HCT116 (cell line): ENCODE measurements around the gene MAP2K1. TPM values are rescaled to one million over a fixed set of nuclear protein-coding genes. Genes with fewer than 3 reads are reported as not detected.

Source experiments
- ATAC-seq: fragments of 200-7000 bp; cut with Tn5 transposase; 2 replicates; pipeline ENCODE4 v1.9.1; 2020; ENCODE audit warnings: mild to moderate bottlenecking, moderate library complexity
- BruUV-seq: library from RNA; stranded (reverse); fragments of 400-500 nt; replicated peaks from 2 replicates; lab custom pipeline; 2021; lab: Mats Ljungman, UMichigan
- CTCF ChIA-PET: fragments of 300-600 bp; sonication (Branson Sonifier 250); formaldehyde crosslinking; loops from one replicate; lab custom pipeline; 2021; ENCODE audit warnings: antibody characterized with exemption; lab: Charles Lee
- POLR2A ChIA-PET: fragments of 300-600, 350-600 bp; sonication (Branson Sonifier 250); formaldehyde crosslinking; loops from one replicate; lab custom pipeline; 2021; ENCODE audit warnings: antibody characterized with exemption; lab: Charles Lee
- RAD21 ChIA-PET, 2 experiments: fragments of 300-600 bp; sonication (Branson Sonifier 250); formaldehyde crosslinking; loops; one replicate each; lab custom pipeline; 2023; ENCODE audit warnings: low total read pairs in 2 of 2; ENCODE audit not compliant: uncharacterized antibody in 2 of 2, unreplicated experiment in 2 of 2, low non-redundant PET in 1 of 2; lab: Charles Lee
- DNase-seq: peaks from one replicate; pipeline ENCODE4 v3.0.0-alpha.2; 2010; ENCODE audit warnings: low read depth, low spot score
- H2AFZ ChIP-seq: fragments of 200-600 bp; shearing (Covaris generic), sonication (generic); 2 replicates; pipeline ENCODE4 v1.6.1; 2017; ENCODE audit warnings: low read depth, mixed run types, mixed read lengths, antibody characterized with exemption, low read length; ENCODE audit not compliant: poor library complexity, severe bottlenecking
- H3K27ac ChIP-seq: 2 replicates; pipeline ENCODE4 v1.5.1; 2012; ENCODE audit warnings: low read depth, low read length
- H3K27me3 ChIP-seq: fragments of 200-600 bp; sonication (generic); 2 replicates; pipeline ENCODE4 v1.6.1; 2016; ENCODE audit warnings: mixed run types, low read length, mixed read lengths; ENCODE audit not compliant: insufficient read depth
- H3K36me3 ChIP-seq, 2 experiments: fragments of 200-500 bp in 1 of 2; fragments of 200-600 bp in 1 of 2; sonication (Bioruptor generic) in 1 of 2; sonication (generic) in 1 of 2; 2 replicates each; pipeline versions ENCODE4 v1.5.1 to v1.6.1; 2014 to 2016; ENCODE audit warnings: low read length in 2 of 2, inconsistent platforms in 1 of 2, mixed read lengths in 1 of 2, mixed run types in 1 of 2; ENCODE audit not compliant: insufficient read depth in 2 of 2, control insufficient read depth in 1 of 2
- H3K4me1 ChIP-seq, 2 experiments: fragments of 200-600 bp in 1 of 2; sonication (generic) in 1 of 2; 2 replicates each; pipeline versions ENCODE4 v1.5.1 to v1.6.1; 2012 to 2017; ENCODE audit warnings: low read length in 2 of 2, inconsistent platforms in 1 of 2, mild to moderate bottlenecking in 1 of 2, mixed read lengths in 1 of 2, mixed run types in 1 of 2, moderate library complexity in 1 of 2; ENCODE audit not compliant: insufficient read depth in 2 of 2, control insufficient read depth in 1 of 2
- H3K4me2 ChIP-seq: fragments of 200-600 bp; sonication (generic); 2 replicates; pipeline ENCODE4 v1.6.1; 2017; ENCODE audit warnings: mixed run types, low read length, mixed read lengths
- H3K4me3 ChIP-seq, 2 experiments: fragments of 200-600 bp in 1 of 2; sonication (generic) in 1 of 2; replicated peaks in 1 of 2; 2 replicates each; pipeline ENCODE4 v1.5.1; 2011 to 2016; ENCODE audit warnings: low read length in 2 of 2, control low read depth in 1 of 2, low read depth in 1 of 2, mild to moderate bottlenecking in 1 of 2, mixed read lengths in 1 of 2, mixed run types in 1 of 2
- H3K79me2 ChIP-seq: fragments of 200-600 bp; sonication (generic); 2 replicates; pipeline ENCODE4 v1.6.1; 2017; ENCODE audit warnings: mild to moderate bottlenecking, mixed run types, low read length, moderate library complexity, mixed read lengths; ENCODE audit not compliant: insufficient read depth
- H3K9ac ChIP-seq: fragments of 200-600 bp; sonication (generic); 2 replicates; pipeline ENCODE4 v1.6.1; 2016; ENCODE audit warnings: low read length, mixed read lengths
- H3K9me2 ChIP-seq: fragments of 200-600 bp; sonication (generic), shearing (Covaris generic); 2 replicates; pipeline ENCODE4 v1.6.1; 2017; ENCODE audit warnings: mixed run types, mild to moderate bottlenecking, moderate library complexity; ENCODE audit not compliant: insufficient read depth
- H3K9me3 ChIP-seq, 2 experiments: fragments of 200-500 bp in 1 of 2; fragments of 200-600 bp in 1 of 2; sonication (Bioruptor generic) in 1 of 2; sonication (generic) in 1 of 2; 2 replicates each; pipeline ENCODE4 v1.6.1; 2014 to 2017; ENCODE audit warnings: low read length in 2 of 2, mixed read lengths in 2 of 2, inconsistent platforms in 1 of 2, low read depth in 1 of 2, mild to moderate bottlenecking in 1 of 2, mixed run types in 1 of 2, moderate library complexity in 1 of 2; ENCODE audit not compliant: control insufficient read depth in 1 of 2, insufficient read depth in 1 of 2
- H4K20me1 ChIP-seq: fragments of 200-600 bp; sonication (generic), shearing (Covaris generic); 2 replicates; pipeline ENCODE4 v1.6.1; 2017; ENCODE audit warnings: mixed run types, mild to moderate bottlenecking, moderate library complexity; ENCODE audit not compliant: insufficient read depth
- ATF3 ChIP-seq: IDR thresholded peaks from 2 replicates; pipeline ENCODE4 v1.6.1; 2012
- CEBPB ChIP-seq: IDR thresholded peaks from 2 replicates; pipeline ENCODE4 v1.6.1; 2012; ENCODE audit warnings: low read depth
- EGR1 ChIP-seq: IDR thresholded peaks from 2 replicates; pipeline ENCODE4 v1.6.1; 2012; ENCODE audit warnings: low read depth
- ELF1 ChIP-seq: IDR thresholded peaks from 2 replicates; pipeline ENCODE4 v1.6.1; 2012; ENCODE audit warnings: low read depth, borderline replicate concordance
- EZH2 ChIP-seq: fragments of 200-600 bp; sonication (generic); IDR thresholded peaks from 2 replicates; pipeline ENCODE4 v1.6.1; 2017; ENCODE audit warnings: antibody characterized with exemption, mixed run types
- FOSL1 ChIP-seq: IDR thresholded peaks from 2 replicates; pipeline ENCODE4 v1.6.1; 2012; ENCODE audit warnings: low read depth
- JUND ChIP-seq: IDR thresholded peaks from 2 replicates; pipeline ENCODE4 v1.6.1; 2012
- MAX ChIP-seq: IDR thresholded peaks from 2 replicates; pipeline ENCODE4 v1.6.1; 2012
- POLR2A ChIP-seq: IDR thresholded peaks from 2 replicates; pipeline ENCODE4 v1.7.0; 2011; ENCODE audit warnings: borderline replicate concordance; ENCODE audit not compliant: insufficient read depth, insufficient read length; ENCODE audit errors: extremely low read depth
- POLR2AphosphoS5 ChIP-seq: IDR thresholded peaks from 2 replicates; pipeline ENCODE4 v1.6.1; 2011; ENCODE audit warnings: mild to moderate bottlenecking, low read depth, low read length, moderate library complexity
- RAD21 ChIP-seq: IDR thresholded peaks from 2 replicates; pipeline ENCODE4 v1.6.1; 2012; ENCODE audit warnings: low read depth, mild to moderate bottlenecking
- REST ChIP-seq: IDR thresholded peaks from 2 replicates; pipeline ENCODE4 v1.6.1; 2012; ENCODE audit warnings: low read depth
- SIN3A ChIP-seq: IDR thresholded peaks from 2 replicates; pipeline ENCODE4 v1.6.1; 2012; ENCODE audit warnings: low read depth
- SP1 ChIP-seq: IDR thresholded peaks from 2 replicates; pipeline ENCODE4 v1.6.1; 2012; ENCODE audit warnings: low read depth
- SRF ChIP-seq: IDR thresholded peaks from 2 replicates; pipeline ENCODE4 v1.6.1; 2012; ENCODE audit warnings: low read depth
- TCF7L2 ChIP-seq: IDR thresholded peaks from 2 replicates; pipeline ENCODE4 v1.7.0; 2011; ENCODE audit warnings: borderline replicate concordance, inconsistent platforms; ENCODE audit not compliant: insufficient read depth, insufficient read length; ENCODE audit errors: extremely low read depth
- YY1 ChIP-seq: IDR thresholded peaks from 2 replicates; pipeline ENCODE4 v1.6.1; 2011; ENCODE audit warnings: low read length, low read depth, moderate library complexity, mild to moderate bottlenecking; ENCODE audit not compliant: insufficient replicate concordance; ENCODE audit errors: extremely low read depth
- ZBTB33 ChIP-seq: IDR thresholded peaks from 2 replicates; pipeline ENCODE4 v1.6.1; 2011; ENCODE audit warnings: mild to moderate bottlenecking, low read length, moderate library complexity; ENCODE audit not compliant: insufficient replicate concordance; ENCODE audit errors: extremely low read depth
- ZFX ChIP-seq: fragments of 450-650 bp; IDR thresholded peaks from 2 replicates; pipeline ENCODE4 v1.6.1; 2017
- ZNF274 ChIP-seq: fragments of 200-500 bp; sonication (Bioruptor generic); IDR thresholded peaks from 2 replicates; pipeline ENCODE4 v1.6.1; 2014; ENCODE audit warnings: mild to moderate bottlenecking, low read depth, low read length, inconsistent platforms
- intact Hi-C: fragments of 100-400 bp; cut with micrococcal nuclease; formaldehyde crosslinking; loops from 2 replicates; pipeline ENCODE4 v1.10.0; 2022
- total RNA-seq: library from RNA; stranded (reverse); gene quantifications from one replicate; pipeline ENCODE4 v1.2.1, GENCODE V29; 2021; ENCODE audit not compliant: unreplicated experiment

MAP2K1 gene
- total RNA-seq, 1 experiment from 2014 or later = 52.3 TPM

GRCh38 chr15:66508293-66508883 lies 121.7 kb downstream of the MAP2K1 start:
- Histone ChIP-seq H3K9ac (no peak overlapping the region), H3K4me2 (no peak overlapping the region), H3K27me3 (no peaks in the 10 kb centered on the region)
- no TSS peak for BruUV-seq
- intact Hi-C loops = no loop called here
- no peak for DNase-seq
- TF ChIP-seq ZBTB33 (no peak), EGR1 (no peak), SIN3A (no peak), RAD21 (no peak), POLR2AphosphoS5 (no peak), YY1 (no peak), FOSL1 (no peak), SP1 (no peak), ZFX (no peak), SRF (no peak), ATF3 (no peak), TCF7L2 (no peak), ELF1 (no peak), CEBPB (no peak), ZNF274 (no peak), POLR2A (no peak), MAX (no peak), EZH2 (no peak), REST (no peak), JUND (no peak)
- TF ChIP-seq, all 23 proteins: peak for 0
- peaks cover 10 to 11% of the 10 kb centered on the region in 2 experiments for H3K36me3 ChIP-seq
- no peaks in the 10 kb centered on the region for H3K9me3 ChIP-seq
- peaks cover 1 to 11% of the 10 kb centered on the region in 2 experiments; a peak in 3 of 4 replicates for H3K4me1 ChIP-seq
- no peak for ATAC-seq
- CTCF ChIA-PET = no interaction called here
- no peak overlapping the region for H3K4me3 ChIP-seq
- peaks cover 55% of the 10 kb centered on the region for H3K79me2 ChIP-seq
- RAD21 ChIA-PET = no interaction called here
- no peak overlapping the region for H3K27ac ChIP-seq
- no peak overlapping the region for H2AFZ ChIP-seq
- H3K9me2 ChIP-seq = no peaks in the 10 kb centered on the region
- POLR2A ChIA-PET = no interaction called here
- no peaks in the 10 kb centered on the region for H4K20me1 ChIP-seq
